ENCODE measurements around the gene TTLL8. TPM values are rescaled to one million over a fixed set of nuclear protein-coding genes. Genes with fewer than 3 reads are reported as not detected.

Gene TTLL8
- polyA plus RNA-seq, 1 donor from 2014 or later = not detected

DNA sequence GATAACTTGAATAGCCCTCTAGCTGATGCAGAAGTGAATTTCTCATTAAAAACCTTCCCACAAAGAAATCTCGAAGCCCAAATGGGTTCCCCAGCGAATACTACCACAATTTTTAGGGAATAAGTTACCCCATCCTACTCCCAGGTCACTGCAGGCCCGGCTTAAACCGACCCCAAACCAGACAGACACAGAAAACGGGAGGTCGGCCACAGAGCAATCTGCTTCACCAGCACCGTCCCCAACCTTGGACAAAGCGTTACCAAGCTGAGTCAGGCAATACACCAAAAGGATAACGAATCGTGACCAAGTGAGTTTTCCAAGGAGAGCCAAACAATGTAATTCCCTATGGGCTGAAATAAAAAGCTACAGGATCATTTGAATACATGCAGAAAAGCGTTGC, 31.1 kb upstream of the TTLL8 start:
- Histone ChIP-seq H3K27ac (ENCODE audit: low read length) (no peak overlapping the region), H4K20me1 (ENCODE audit: insufficient read depth) (no peaks in the 10 kb centered on the region), H2AFZ (ENCODE audit: low read depth, low read length) (no peak overlapping the region), H3K4me3 (ENCODE audit: low read length) (no peak overlapping the region), H3K27me3 (ENCODE audit: insufficient read depth, low read depth, low read length) (no peaks in the 10 kb centered on the region), H3K9me2 (ENCODE audit: insufficient read depth, low read length) (no peaks in the 10 kb centered on the region), H3K9ac (ENCODE audit: low read length) (no peak overlapping the region), H3K9me3 (ENCODE audit: low read length) (no peaks in the 10 kb centered on the region), H3K4me2 (ENCODE audit: low read length) (no peak overlapping the region), H3K36me3 (ENCODE audit: insufficient read depth, low read length) (no peaks in the 10 kb centered on the region), H3K79me2 (replicated peaks; ENCODE audit: insufficient read depth, low read length) (no peaks in the 10 kb centered on the region), H3F3A (ENCODE audit: insufficient read depth, low read length, poor library complexity, severe bottlenecking) (no peaks in the 10 kb centered on the region)
- TF ChIP-seq, protein P1, sequence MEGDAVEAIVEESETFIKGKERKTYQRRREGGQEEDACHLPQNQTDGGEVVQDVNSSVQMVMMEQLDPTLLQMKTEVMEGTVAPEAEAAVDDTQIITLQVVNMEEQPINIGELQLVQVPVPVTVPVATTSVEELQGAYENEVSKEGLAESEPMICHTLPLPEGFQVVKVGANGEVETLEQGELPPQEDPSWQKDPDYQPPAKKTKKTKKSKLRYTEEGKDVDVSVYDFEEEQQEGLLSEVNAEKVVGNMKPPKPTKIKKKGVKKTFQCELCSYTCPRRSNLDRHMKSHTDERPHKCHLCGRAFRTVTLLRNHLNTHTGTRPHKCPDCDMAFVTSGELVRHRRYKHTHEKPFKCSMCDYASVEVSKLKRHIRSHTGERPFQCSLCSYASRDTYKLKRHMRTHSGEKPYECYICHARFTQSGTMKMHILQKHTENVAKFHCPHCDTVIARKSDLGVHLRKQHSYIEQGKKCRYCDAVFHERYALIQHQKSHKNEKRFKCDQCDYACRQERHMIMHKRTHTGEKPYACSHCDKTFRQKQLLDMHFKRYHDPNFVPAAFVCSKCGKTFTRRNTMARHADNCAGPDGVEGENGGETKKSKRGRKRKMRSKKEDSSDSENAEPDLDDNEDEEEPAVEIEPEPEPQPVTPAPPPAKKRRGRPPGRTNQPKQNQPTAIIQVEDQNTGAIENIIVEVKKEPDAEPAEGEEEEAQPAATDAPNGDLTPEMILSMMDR (IDR thresholded peaks at IDR 0.05; ENCODE audit: poor library complexity, severe bottlenecking) = no peak
- TF ChIP-seq POLR2AphosphoS5 (IDR thresholded peaks at IDR 0.05) (no peak), TAF1 (IDR thresholded peaks at IDR 0.05; ENCODE audit: low read depth) (no peak), RAD21 (conservative IDR thresholded peaks at IDR 0.05) (no peak), EP300 (conservative IDR thresholded peaks at IDR 0.05; ENCODE audit: poor library complexity, severe bottlenecking) (no peak), SMC3 (conservative IDR thresholded peaks at IDR 0.05; ENCODE audit: poor library complexity) (no peak), MXI1 (conservative IDR thresholded peaks at IDR 0.05; ENCODE audit: poor library complexity, severe bottlenecking) (no peak), EZH2 (IDR thresholded peaks at IDR 0.05; ENCODE audit: borderline replicate concordance, insufficient read depth, low read length, poor library complexity, severe bottlenecking) (no peak)
- TF ChIP-seq, protein P2, sequence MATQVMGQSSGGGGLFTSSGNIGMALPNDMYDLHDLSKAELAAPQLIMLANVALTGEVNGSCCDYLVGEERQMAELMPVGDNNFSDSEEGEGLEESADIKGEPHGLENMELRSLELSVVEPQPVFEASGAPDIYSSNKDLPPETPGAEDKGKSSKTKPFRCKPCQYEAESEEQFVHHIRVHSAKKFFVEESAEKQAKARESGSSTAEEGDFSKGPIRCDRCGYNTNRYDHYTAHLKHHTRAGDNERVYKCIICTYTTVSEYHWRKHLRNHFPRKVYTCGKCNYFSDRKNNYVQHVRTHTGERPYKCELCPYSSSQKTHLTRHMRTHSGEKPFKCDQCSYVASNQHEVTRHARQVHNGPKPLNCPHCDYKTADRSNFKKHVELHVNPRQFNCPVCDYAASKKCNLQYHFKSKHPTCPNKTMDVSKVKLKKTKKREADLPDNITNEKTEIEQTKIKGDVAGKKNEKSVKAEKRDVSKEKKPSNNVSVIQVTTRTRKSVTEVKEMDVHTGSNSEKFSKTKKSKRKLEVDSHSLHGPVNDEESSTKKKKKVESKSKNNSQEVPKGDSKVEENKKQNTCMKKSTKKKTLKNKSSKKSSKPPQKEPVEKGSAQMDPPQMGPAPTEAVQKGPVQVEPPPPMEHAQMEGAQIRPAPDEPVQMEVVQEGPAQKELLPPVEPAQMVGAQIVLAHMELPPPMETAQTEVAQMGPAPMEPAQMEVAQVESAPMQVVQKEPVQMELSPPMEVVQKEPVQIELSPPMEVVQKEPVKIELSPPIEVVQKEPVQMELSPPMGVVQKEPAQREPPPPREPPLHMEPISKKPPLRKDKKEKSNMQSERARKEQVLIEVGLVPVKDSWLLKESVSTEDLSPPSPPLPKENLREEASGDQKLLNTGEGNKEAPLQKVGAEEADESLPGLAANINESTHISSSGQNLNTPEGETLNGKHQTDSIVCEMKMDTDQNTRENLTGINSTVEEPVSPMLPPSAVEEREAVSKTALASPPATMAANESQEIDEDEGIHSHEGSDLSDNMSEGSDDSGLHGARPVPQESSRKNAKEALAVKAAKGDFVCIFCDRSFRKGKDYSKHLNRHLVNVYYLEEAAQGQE (IDR thresholded peaks at IDR 0.05; ENCODE audit: borderline replicate concordance) = no peak

DNA sequence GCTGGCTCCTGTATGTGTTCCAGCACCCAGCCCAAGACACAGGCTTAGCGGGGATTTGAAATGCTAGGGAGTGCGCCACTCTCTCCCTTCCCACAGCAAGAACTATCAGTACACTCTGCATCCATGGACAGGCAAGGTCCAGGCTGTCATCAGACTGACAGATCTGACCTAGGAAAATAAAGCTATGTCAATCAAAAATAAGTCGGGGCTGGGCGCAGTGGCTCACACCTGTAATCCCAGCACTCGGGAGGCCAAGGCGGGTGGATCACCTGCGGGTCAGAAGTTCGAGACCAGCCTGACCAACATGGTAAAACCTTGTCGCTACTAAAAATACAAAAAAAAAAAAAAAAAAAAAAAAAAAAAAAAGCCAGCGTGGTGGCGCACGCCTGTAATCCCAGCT, 30.0 kb upstream of the TTLL8 start:
- H3K79me2 ChIP-seq (replicated peaks; ENCODE audit: insufficient read depth, low read length) = no peaks in the 10 kb centered on the region
- no peak overlapping the region for H3K4me2 ChIP-seq (ENCODE audit: low read length)
- no peaks in the 10 kb centered on the region for H3F3A ChIP-seq (ENCODE audit: insufficient read depth, low read length, poor library complexity, severe bottlenecking)
- H3K27ac ChIP-seq (ENCODE audit: low read length) = no peak overlapping the region
- no peaks in the 10 kb centered on the region for H3K27me3 ChIP-seq (ENCODE audit: insufficient read depth, low read depth, low read length)
- no peaks in the 10 kb centered on the region for H3K9me2 ChIP-seq (ENCODE audit: insufficient read depth, low read length)
- TF ChIP-seq EZH2 (IDR thresholded peaks at IDR 0.05; ENCODE audit: borderline replicate concordance, insufficient read depth, low read length, poor library complexity, severe bottlenecking) (no peak), TAF1 (IDR thresholded peaks at IDR 0.05; ENCODE audit: low read depth) (no peak), POLR2AphosphoS5 (IDR thresholded peaks at IDR 0.05) (no peak)
- TF ChIP-seq, protein P1 (IDR thresholded peaks at IDR 0.05; ENCODE audit: poor library complexity, severe bottlenecking) = no peak
- TF ChIP-seq, protein P2 (IDR thresholded peaks at IDR 0.05; ENCODE audit: borderline replicate concordance) = no peak
- H4K20me1 ChIP-seq (ENCODE audit: insufficient read depth) = no peaks in the 10 kb centered on the region
- H3K4me3 ChIP-seq (ENCODE audit: low read length) = no peak overlapping the region
- no peak overlapping the region for H3K9ac ChIP-seq (ENCODE audit: low read length)
- H2AFZ ChIP-seq (ENCODE audit: low read depth, low read length) = no peak overlapping the region
- H3K9me3 ChIP-seq (ENCODE audit: low read length) = no peaks in the 10 kb centered on the region
- no peaks in the 10 kb centered on the region for H3K36me3 ChIP-seq (ENCODE audit: insufficient read depth, low read length)
